Mesendoderm (in vitro differentiated cells): ENCODE data around the gene CBR1.

ENCODE experiments used
- DNase-seq: peaks from one replicate; pipeline ENCODE4 v3.0.0; 2013
- H2AK5ac ChIP-seq: 2 replicates; pipeline ENCODE4 v1.6.1; 2013; ENCODE audit warnings: low read length, inconsistent platforms
- H2BK120ac ChIP-seq: 2 replicates; pipeline ENCODE4 v1.6.1; 2013; ENCODE audit warnings: low read depth, mild to moderate bottlenecking, low read length, moderate library complexity, mixed read lengths
- H2BK15ac ChIP-seq: replicated peaks from 2 replicates; pipeline ENCODE4 v1.6.1; 2013; ENCODE audit warnings: low read depth, mild to moderate bottlenecking, moderate library complexity
- H2BK5ac ChIP-seq: 2 replicates; pipeline ENCODE4 v1.6.1; 2013; ENCODE audit warnings: low read length, inconsistent platforms
- H3K18ac ChIP-seq: 2 replicates; pipeline ENCODE4 v1.6.1; 2013; ENCODE audit warnings: mild to moderate bottlenecking, low read length, mixed read lengths
- H3K23ac ChIP-seq: one replicate; pipeline ENCODE4 v1.6.1; 2013; ENCODE audit warnings: low read length
- H3K27ac ChIP-seq: 2 replicates; pipeline ENCODE4 v1.5.1; 2013; ENCODE audit warnings: low read depth, mild to moderate bottlenecking, inconsistent platforms, low read length, moderate library complexity
- H3K27me3 ChIP-seq: 2 replicates; pipeline ENCODE4 v1.6.1; 2013; ENCODE audit warnings: low read length, control low read depth, mild to moderate bottlenecking, inconsistent platforms; ENCODE audit not compliant: insufficient read depth, poor library complexity
- H3K36me3 ChIP-seq: 2 replicates; pipeline ENCODE4 v1.6.1; 2013; ENCODE audit warnings: low read length, inconsistent platforms; ENCODE audit not compliant: control insufficient read depth, insufficient read depth
- H3K4ac ChIP-seq: one replicate; pipeline ENCODE4 v1.6.1; 2013; ENCODE audit warnings: low read depth, mild to moderate bottlenecking, low read length, moderate library complexity
- H3K4me1 ChIP-seq: 2 replicates; pipeline ENCODE4 v1.6.1; 2013; ENCODE audit warnings: low read depth, low read length, inconsistent platforms; ENCODE audit not compliant: control insufficient read depth
- H3K4me2 ChIP-seq: 2 replicates; pipeline ENCODE4 v1.6.1; 2013; ENCODE audit warnings: low read length
- H3K4me3 ChIP-seq: 2 replicates; pipeline ENCODE4 v1.5.1; 2013; ENCODE audit warnings: mild to moderate bottlenecking, low read length
- H3K56ac ChIP-seq: one replicate; pipeline ENCODE4 v1.6.1; 2013; ENCODE audit warnings: low read length
- H3K79me1 ChIP-seq: 2 replicates; pipeline ENCODE4 v1.6.1; 2013; ENCODE audit warnings: low read length, inconsistent platforms
- H3K79me2 ChIP-seq: 2 replicates; pipeline ENCODE4 v1.6.1; 2013; ENCODE audit warnings: mild to moderate bottlenecking, low read length; ENCODE audit not compliant: control insufficient read depth, insufficient read depth
- H3K9ac ChIP-seq: 2 replicates; pipeline ENCODE4 v1.6.1; 2013; ENCODE audit warnings: low read length, inconsistent platforms
- H4K5ac ChIP-seq: one replicate; pipeline ENCODE4 v1.6.1; 2013; ENCODE audit warnings: low read length
- H4K8ac ChIP-seq: one replicate; pipeline ENCODE4 v1.6.1; 2013; ENCODE audit warnings: low read depth, mild to moderate bottlenecking, control low read depth, low read length, moderate library complexity
- WGBS: extraction: QIAGEN DNeasy Blood & Tissue Kit; methylation state at CpG from one replicate; pipeline ENCODE4 v1.1.7; 2013; ENCODE audit warnings: low lambda C conversion rate, missing lambda C conversion rate; ENCODE audit not compliant: insufficient coverage; ENCODE audit errors: extremely low coverage; 5-methylcytosine and 5-hydroxymethylcytosine counted together

The CBR1 gene

DNA sequence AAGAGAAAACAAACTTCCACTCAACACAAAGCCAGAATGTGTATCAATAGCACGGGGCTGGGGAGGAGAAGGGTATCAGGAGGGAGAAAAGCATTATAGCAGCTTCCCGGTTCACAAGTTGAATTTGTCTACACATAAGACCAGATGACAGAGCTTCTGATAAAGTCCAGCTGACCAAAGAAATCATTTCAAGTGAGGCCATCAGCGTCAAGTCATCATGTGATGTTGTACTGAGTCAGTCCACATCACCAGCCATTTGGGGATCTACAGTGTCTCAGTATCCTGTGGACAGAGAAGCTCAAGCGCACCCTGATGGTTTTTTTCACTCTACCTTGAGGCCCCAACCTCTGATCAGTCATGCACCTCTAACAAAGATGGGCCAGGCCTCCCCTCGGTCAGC is 42.5 kb upstream of the CBR1 start:
- no peak overlapping the region for H3K9ac ChIP-seq
- H3K27ac ChIP-seq = no peak overlapping the region
- no peaks in the 10 kb centered on the region for H3K36me3 ChIP-seq
- H3K27me3 ChIP-seq = no peaks in the 10 kb centered on the region
- no peak overlapping the region for H2AK5ac ChIP-seq
- H3K4me3 ChIP-seq = no peak overlapping the region
- WGBS = no CpG with 5 or more reads among the region's 5 CpGs
- no peaks in the 10 kb centered on the region for H3K79me1 ChIP-seq
- no peak for DNase-seq
- H3K4me2 ChIP-seq = no peak overlapping the region
- H3K4me1 ChIP-seq = no peaks in the 10 kb centered on the region
- no peak overlapping the region for H3K56ac ChIP-seq
- no peak overlapping the region for H2BK15ac ChIP-seq
- no peak overlapping the region for H2BK5ac ChIP-seq
- H3K18ac ChIP-seq = no peak overlapping the region
- no peak overlapping the region for H3K23ac ChIP-seq
- H4K8ac ChIP-seq = no peak overlapping the region
- H3K79me2 ChIP-seq = no peaks in the 10 kb centered on the region
- no peak overlapping the region for H4K5ac ChIP-seq
- no peak overlapping the region for H3K4ac ChIP-seq
- no peak overlapping the region for H2BK120ac ChIP-seq

DNA sequence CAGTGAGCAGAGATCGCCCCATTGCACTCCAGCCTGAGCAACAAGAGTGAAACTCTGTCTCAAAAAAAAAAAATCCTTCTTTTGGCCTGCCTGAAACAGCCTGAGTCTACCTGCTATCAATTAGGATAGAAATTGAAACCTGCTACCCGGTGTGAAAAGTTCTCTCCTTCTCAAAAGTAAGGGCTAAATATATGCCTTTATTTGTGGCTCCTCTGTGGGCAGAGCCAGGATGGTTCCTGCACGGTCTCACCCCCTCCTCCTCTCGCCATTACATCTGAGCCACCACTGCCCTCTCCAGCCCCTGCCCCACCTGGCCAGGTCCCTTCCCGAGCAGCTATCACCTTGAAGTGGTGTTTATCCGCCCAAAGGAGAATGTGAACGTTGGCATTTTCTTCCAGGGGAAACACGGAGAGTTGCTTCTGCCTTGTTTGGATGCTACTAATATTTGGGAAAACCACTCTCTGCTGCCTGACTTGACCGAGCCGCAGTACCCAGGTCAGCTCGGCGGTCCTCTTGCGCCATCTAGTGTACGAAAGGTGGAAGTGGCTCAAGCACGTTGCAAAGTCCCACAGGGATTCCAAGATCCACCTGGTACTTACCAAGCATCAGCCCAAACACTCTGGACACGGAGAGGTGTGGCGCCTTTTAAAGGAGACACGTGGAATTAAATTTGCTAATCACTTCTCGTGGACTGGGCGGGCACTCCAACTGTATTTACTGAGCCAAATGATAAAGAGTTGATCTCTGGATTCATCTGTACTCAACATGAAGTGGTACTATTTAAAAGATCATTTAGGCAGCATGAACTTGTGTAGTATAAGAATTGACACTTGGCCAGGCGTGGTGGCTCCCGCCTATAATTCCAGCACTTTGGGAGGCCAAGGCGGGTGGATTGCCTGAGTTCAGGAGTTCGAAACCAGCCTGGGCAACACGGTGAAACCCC is 41.4 kb upstream of the CBR1 start:
- H3K27me3 ChIP-seq = no peaks in the 10 kb centered on the region
- no peaks in the 10 kb centered on the region for H3K79me1 ChIP-seq
- H3K4me1 ChIP-seq = no peaks in the 10 kb centered on the region
- no peak overlapping the region for H2BK120ac ChIP-seq
- DNase-seq = peak; percentile 81
- H3K4ac ChIP-seq = no peak overlapping the region
- H3K4me3 ChIP-seq = no peak overlapping the region
- no peak overlapping the region for H3K4me2 ChIP-seq
- no peak overlapping the region for H3K9ac ChIP-seq
- no peak overlapping the region for H2BK5ac ChIP-seq
- H3K56ac ChIP-seq = peak overlapping the region; percentile 22
- H3K27ac ChIP-seq = no peak overlapping the region
- H3K79me2 ChIP-seq = no peaks in the 10 kb centered on the region
- no peak overlapping the region for H3K23ac ChIP-seq
- no peak overlapping the region for H4K5ac ChIP-seq
- no peak overlapping the region for H2BK15ac ChIP-seq
- WGBS = no CpG with 5 or more reads among the region's 25 CpGs
- no peak overlapping the region for H4K8ac ChIP-seq
- H2AK5ac ChIP-seq = no peak overlapping the region
- H3K18ac ChIP-seq = no peak overlapping the region
- no peaks in the 10 kb centered on the region for H3K36me3 ChIP-seq

DNA sequence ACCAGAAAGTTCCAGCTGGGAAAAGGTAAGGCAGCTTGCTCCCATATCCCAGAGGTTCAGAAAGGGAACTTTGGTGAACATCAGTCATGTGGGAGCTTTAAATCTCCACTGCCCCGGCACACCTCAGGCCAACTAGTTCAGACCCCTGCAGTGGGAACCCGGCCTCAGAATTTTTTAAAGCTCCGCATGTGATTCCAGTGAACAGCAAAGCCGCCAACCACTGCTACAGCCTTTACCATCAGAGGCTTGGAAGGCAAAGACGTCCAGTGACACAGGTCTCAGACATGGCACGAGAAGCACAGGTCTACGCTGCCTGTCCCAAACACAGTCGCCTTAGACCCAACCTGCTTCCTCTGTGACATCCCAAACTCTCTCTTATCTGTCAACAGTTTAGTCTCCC is 40.5 kb upstream of the CBR1 start:
- Histone ChIP-seq H3K4me3 (no peak overlapping the region), H4K5ac (no peak overlapping the region), H2BK5ac (no peak overlapping the region), H3K9ac (no peak overlapping the region), H3K18ac (no peak overlapping the region), H2AK5ac (no peak overlapping the region), H3K4me1 (no peaks in the 10 kb centered on the region), H3K27me3 (no peaks in the 10 kb centered on the region), H3K56ac (peak overlapping the region; percentile 7), H3K36me3 (no peaks in the 10 kb centered on the region), H4K8ac (no peak overlapping the region), H3K4ac (no peak overlapping the region), H2BK15ac (no peak overlapping the region), H3K79me1 (no peaks in the 10 kb centered on the region), H3K79me2 (no peaks in the 10 kb centered on the region), H3K4me2 (no peak overlapping the region), H3K27ac (no peak overlapping the region), H3K23ac (no peak overlapping the region), H2BK120ac (no peak overlapping the region)
- no peak for DNase-seq
- no CpG with 5 or more reads among the region's 8 CpGs for WGBS

DNA sequence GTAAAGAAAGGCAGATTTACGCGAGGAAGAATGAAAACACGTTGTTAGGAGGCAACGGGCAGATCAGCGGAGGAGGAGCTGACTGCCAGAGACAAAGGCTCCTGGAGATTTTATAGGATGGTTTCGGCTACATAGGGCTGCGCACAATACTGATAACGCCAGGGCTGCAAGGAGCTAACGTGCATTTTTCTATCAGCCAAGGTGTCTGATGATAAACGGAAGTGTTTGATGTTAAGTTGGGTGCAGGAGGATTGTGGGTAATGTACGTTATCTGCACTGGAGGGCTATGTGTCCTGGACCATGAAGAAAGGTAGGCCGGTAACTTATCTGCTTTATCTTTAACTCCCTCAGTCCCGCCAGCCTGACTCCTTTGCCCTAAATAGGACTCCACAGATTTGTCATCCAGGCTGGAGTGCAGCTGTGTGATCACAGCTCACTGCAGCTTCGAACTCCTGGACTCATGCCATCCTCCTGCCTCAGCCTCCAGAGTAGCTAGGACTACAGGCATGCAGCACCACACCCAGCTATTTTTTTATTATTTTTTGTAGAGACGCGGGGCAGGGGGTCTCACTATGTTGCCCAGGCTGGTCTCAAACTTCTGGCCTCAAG is 39.1 kb upstream of the CBR1 start:
- no peak overlapping the region for H3K56ac ChIP-seq
- no peak overlapping the region for H3K4me2 ChIP-seq
- no peak overlapping the region for H3K27ac ChIP-seq
- no CpG with 5 or more reads among the region's 16 CpGs for WGBS
- no peak overlapping the region for H2BK120ac ChIP-seq
- no peaks in the 10 kb centered on the region for H3K27me3 ChIP-seq
- H2BK5ac ChIP-seq = no peak overlapping the region
- no peaks in the 10 kb centered on the region for H3K4me1 ChIP-seq
- no peak overlapping the region for H3K4me3 ChIP-seq
- no peak overlapping the region for H3K18ac ChIP-seq
- H4K8ac ChIP-seq = no peak overlapping the region
- H3K36me3 ChIP-seq = peaks cover 3% of the 10 kb centered on the region
- H3K4ac ChIP-seq = no peak overlapping the region
- no peaks in the 10 kb centered on the region for H3K79me2 ChIP-seq
- no peak for DNase-seq
- no peak overlapping the region for H2BK15ac ChIP-seq
- no peak overlapping the region for H4K5ac ChIP-seq
- no peak overlapping the region for H3K9ac ChIP-seq
- no peak overlapping the region for H2AK5ac ChIP-seq
- H3K79me1 ChIP-seq = no peaks in the 10 kb centered on the region
- no peak overlapping the region for H3K23ac ChIP-seq

DNA sequence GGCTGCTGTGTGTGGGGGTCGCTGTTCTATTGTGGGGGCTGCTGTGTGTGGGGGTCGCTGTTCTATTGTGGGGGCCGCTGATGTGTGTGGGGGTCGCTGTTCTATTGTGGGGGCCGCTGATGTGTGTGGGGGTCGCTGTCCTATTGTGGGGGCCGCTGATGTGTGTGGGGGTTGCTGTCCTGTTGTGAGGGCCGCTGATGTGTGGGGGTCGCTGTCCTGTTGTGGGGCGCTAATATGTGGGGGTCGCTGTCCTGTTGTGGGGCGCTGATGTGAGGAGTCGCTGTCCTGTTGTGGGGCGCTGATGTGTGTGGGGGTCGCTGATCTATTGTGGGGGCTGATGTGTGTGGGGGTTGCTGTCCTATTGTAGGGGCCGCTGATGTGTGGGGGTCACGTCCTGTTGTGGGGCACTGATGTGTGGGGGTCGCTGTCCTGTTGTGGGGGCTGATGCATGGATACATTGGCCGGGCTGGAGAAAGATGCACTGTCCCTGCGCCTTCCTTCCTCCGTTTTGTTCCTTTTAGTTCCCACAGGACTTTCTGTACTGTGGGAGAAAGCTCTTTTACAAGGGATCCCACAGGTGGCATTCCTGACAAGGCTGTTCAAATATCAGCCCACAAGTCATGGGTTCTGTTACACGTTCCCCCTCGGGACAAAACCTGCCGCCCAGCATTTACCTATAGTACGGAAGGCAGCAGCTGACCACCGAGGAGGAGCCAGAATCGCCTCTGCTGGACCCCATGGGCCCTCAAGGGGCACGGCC is 37.0 kb upstream of the CBR1 start:
- no peaks in the 10 kb centered on the region for H3K4me1 ChIP-seq
- H2AK5ac ChIP-seq = no peak overlapping the region
- H2BK5ac ChIP-seq = no peak overlapping the region
- no peak overlapping the region for H4K8ac ChIP-seq
- no CpG with 5 or more reads among the region's 28 CpGs for WGBS
- H2BK120ac ChIP-seq = no peak overlapping the region
- H3K4me3 ChIP-seq = no peak overlapping the region
- no peak overlapping the region for H3K27ac ChIP-seq
- H3K18ac ChIP-seq = no peak overlapping the region
- no peaks in the 10 kb centered on the region for H3K79me1 ChIP-seq
- no peaks in the 10 kb centered on the region for H3K79me2 ChIP-seq
- H3K56ac ChIP-seq = no peak overlapping the region
- H3K36me3 ChIP-seq = peaks cover 7% of the 10 kb centered on the region
- no peak overlapping the region for H4K5ac ChIP-seq
- no peak overlapping the region for H3K4me2 ChIP-seq
- H2BK15ac ChIP-seq = no peak overlapping the region
- DNase-seq = no peak
- no peak overlapping the region for H3K4ac ChIP-seq
- H3K23ac ChIP-seq = no peak overlapping the region
- no peak overlapping the region for H3K9ac ChIP-seq
- no peaks in the 10 kb centered on the region for H3K27me3 ChIP-seq
